Adipocyte (in vitro differentiated cells): ENCODE data around the gene SLC2A8.
A peak's percentile ranks its signal among the peaks of the same experiment; 100 is the strongest.

Experiments used
- DNase-seq: peaks from one replicate; pipeline ENCODE4 v3.0.0-alpha.2; 2015; ENCODE audit warnings: low read depth
- H3K27me3 ChIP-seq: replicated peaks from 2 replicates; pipeline ENCODE4 v1.7.0; 2013; ENCODE audit warnings: mild to moderate bottlenecking, low read length, moderate library complexity; ENCODE audit not compliant: control insufficient read depth, insufficient read depth
- H3K36me3 ChIP-seq: 2 replicates; pipeline ENCODE4 v1.7.0; 2013; ENCODE audit warnings: low read length, mild to moderate bottlenecking, moderate library complexity; ENCODE audit not compliant: control insufficient read depth, insufficient read depth, severe bottlenecking
- H3K4me1 ChIP-seq: 2 replicates; pipeline ENCODE4 v1.7.0; 2013; ENCODE audit warnings: mild to moderate bottlenecking, low read length, moderate library complexity; ENCODE audit not compliant: control insufficient read depth, insufficient read depth
- H3K4me3 ChIP-seq: 2 replicates; pipeline ENCODE4 v1.7.0; 2013; ENCODE audit warnings: mild to moderate bottlenecking, low read length, moderate library complexity
- H3K9ac ChIP-seq: 2 replicates; pipeline ENCODE4 v1.7.0; 2013; ENCODE audit warnings: mild to moderate bottlenecking, low read length, moderate library complexity
- H3K9me3 ChIP-seq: 2 replicates; pipeline ENCODE4 v1.7.0; 2013; ENCODE audit warnings: mild to moderate bottlenecking, low read length, moderate library complexity; ENCODE audit not compliant: control insufficient read depth

SLC2A8 gene

GRCh38 chr9:127423476-127423933 lies 26.5 kb downstream of the SLC2A8 start:
- H3K4me1 ChIP-seq = peaks cover 23% of the 10 kb centered on the region
- H3K9me3 ChIP-seq = no peaks in the 10 kb centered on the region
- H3K27me3 ChIP-seq = peaks cover 5% of the 10 kb centered on the region
- peaks cover 2% of the 10 kb centered on the region for H3K36me3 ChIP-seq
- H3K9ac ChIP-seq = peak overlapping the region; percentile 98
- DNase-seq = no peak
- H3K4me3 ChIP-seq = peak overlapping the region; percentile 97

- peak within 1 kb of the TSS; percentile 97 for H3K4me3 ChIP-seq
- H3K4me1 ChIP-seq = peaks cover 23% of the 10 kb centered on the region
- H3K9ac ChIP-seq = peak within 1 kb of the TSS; percentile 98
- H3K9me3 ChIP-seq = no peaks in the 10 kb centered on the region
- DNase-seq = peak; percentile 96
- peaks cover 8% of the 10 kb centered on the region for H3K36me3 ChIP-seq
- no peaks in the 10 kb centered on the region for H3K27me3 ChIP-seq
Observed at GRCh38 chr9:127423934-127424675, 27.1 kb downstream of the SLC2A8 start, which contains the start of gene ZNF79. ZNF79 (plus strand) TSS chr9:127424382; CDS start chr9:127424788, 406 bp downstream.

DNA sequence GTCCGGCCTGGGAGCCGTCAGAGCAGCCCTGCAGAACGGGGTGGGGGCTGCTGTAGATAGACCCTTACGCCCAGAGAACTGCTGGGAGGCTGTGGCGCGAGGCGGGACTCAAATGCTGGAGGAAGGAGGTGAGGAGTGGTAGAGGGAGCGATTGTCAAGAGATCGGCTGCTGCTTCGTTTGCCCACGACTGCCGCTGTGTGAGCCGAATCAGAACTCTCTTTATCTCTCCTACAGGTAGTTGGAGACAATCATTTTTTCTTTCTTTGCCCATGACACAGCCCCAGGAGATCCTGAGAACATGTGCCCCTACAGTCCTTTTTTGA lies 27.7 kb downstream of the SLC2A8 start:
- H3K4me1 ChIP-seq = peaks cover 23% of the 10 kb centered on the region
- H3K9me3 ChIP-seq = no peaks in the 10 kb centered on the region
- peak overlapping the region; percentile 98 for H3K9ac ChIP-seq
- no peaks in the 10 kb centered on the region for H3K27me3 ChIP-seq
- DNase-seq = no peak
- H3K4me3 ChIP-seq = peak overlapping the region; percentile 97
- H3K36me3 ChIP-seq = peaks cover 13% of the 10 kb centered on the region

GRCh38 chr9:127426756-127427155 lies 29.8 kb downstream of the SLC2A8 start:
- Histone ChIP-seq H3K36me3 (peaks cover 33% of the 10 kb centered on the region), H3K4me3 (no peak overlapping the region), H3K9me3 (no peaks in the 10 kb centered on the region), H3K27me3 (no peaks in the 10 kb centered on the region), H3K9ac (no peak overlapping the region), H3K4me1 (peaks cover 23% of the 10 kb centered on the region)
- DNase-seq = no peak

- DNase-seq = no peak
- H3K4me3 ChIP-seq = no peak overlapping the region
- peaks cover 39% of the 10 kb centered on the region for H3K36me3 ChIP-seq
- no peaks in the 10 kb centered on the region for H3K27me3 ChIP-seq
- H3K9ac ChIP-seq = no peak overlapping the region
- H3K4me1 ChIP-seq = peaks cover 14% of the 10 kb centered on the region
- no peaks in the 10 kb centered on the region for H3K9me3 ChIP-seq
Observed at GRCh38 chr9:127428348-127428747, 31.4 kb downstream of the SLC2A8 start.

DNA sequence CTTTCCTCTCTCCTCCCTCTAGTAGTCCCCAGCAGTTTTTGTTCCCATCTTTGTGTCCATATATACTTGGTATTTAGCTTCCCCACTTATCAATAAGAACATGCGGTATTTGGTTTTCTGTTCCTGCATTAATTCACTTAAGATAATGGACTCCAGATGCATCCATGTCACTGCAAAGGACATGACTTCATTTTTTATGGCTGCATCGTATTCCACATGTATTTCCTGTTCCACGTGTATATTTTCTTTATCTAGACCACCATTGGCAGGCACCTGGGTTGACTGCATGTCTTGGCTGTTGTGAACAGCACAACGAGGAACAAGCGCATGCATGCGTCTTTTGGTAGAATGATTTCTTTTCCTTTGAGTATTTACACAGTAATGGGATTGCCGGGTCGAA lies 33.4 kb downstream of the SLC2A8 start:
- Histone ChIP-seq H3K9me3 (no peaks in the 10 kb centered on the region), H3K4me1 (peaks cover 7% of the 10 kb centered on the region), H3K9ac (no peak overlapping the region), H3K4me3 (no peak overlapping the region), H3K27me3 (no peaks in the 10 kb centered on the region), H3K36me3 (peaks cover 59% of the 10 kb centered on the region)
- no peak for DNase-seq

- Histone ChIP-seq H3K36me3 (peaks cover 88% of the 10 kb centered on the region), H3K4me1 (no peaks in the 10 kb centered on the region)
Observed at GRCh38 chr9:127437497-127438264, 40.7 kb downstream of the SLC2A8 start.

GRCh38 chr9:127438394-127438793 lies 41.4 kb downstream of the SLC2A8 start:
- Histone ChIP-seq H3K9me3 (no peaks in the 10 kb centered on the region), H3K4me3 (no peak overlapping the region), H3K4me1 (no peaks in the 10 kb centered on the region), H3K9ac (no peak overlapping the region), H3K36me3 (peaks cover 86% of the 10 kb centered on the region), H3K27me3 (no peaks in the 10 kb centered on the region)
- no peak for DNase-seq

More at GRCh38 chr9:127437497-127438264, 40.7 kb downstream of the SLC2A8 start:
- Histone ChIP-seq H3K27me3 (no peaks in the 10 kb centered on the region), H3K9me3 (no peaks in the 10 kb centered on the region), H3K9ac (no peak overlapping the region), H3K4me3 (no peak overlapping the region)
- DNase-seq = no peak

- H3K27me3 ChIP-seq = no peaks in the 10 kb centered on the region
- H3K9ac ChIP-seq = no peak overlapping the region
- no peak for DNase-seq
- H3K4me3 ChIP-seq = no peak overlapping the region
- H3K4me1 ChIP-seq = peaks cover 18% of the 10 kb centered on the region
- peaks cover 83% of the 10 kb centered on the region for H3K36me3 ChIP-seq
- peaks cover 16% of the 10 kb centered on the region for H3K9me3 ChIP-seq
Observed at GRCh38 chr9:127444283-127444920, 47.4 kb downstream of the SLC2A8 start.

DNA sequence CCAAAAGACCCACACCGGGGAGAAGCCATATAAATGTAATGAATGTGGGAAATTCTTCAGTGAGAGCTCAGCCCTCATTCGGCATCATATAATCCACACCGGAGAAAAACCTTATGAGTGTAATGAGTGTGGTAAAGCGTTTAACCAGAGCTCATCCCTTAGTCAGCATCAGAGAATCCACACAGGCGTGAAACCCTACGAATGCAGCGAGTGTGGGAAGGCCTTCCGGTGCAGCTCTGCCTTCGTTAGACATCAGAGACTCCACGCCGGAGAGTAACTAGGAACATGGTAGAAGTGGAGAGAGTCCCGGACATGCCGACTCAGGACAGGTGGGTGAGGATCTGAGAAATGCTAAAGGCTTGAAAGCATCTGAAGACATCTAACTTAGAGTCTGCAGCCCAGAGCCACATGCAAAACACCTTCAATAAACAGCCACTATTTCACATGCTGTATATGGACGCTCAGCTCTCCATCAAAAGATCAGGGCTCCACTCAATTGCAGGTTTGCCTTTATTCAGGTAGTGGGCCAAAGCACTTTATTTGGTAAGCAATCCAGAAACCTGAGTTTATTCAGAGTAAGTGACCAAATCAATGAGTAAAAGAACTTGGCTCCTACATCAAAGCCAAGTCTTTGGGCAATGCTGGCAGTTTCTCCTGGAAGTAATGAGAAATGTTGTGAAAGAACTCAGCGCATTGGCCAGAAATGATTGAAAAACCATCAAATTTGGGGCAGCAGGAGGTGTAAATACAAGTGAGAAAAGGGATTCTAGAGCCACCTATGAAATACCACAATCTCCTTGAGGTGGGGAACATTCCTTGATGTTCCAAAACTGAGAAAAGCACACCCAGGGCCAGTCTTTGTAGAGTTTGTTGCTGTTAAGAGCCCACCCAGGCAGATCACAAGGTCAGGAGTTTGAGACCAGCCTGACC lies 48.2 kb downstream of the SLC2A8 start:
- no peak overlapping the region for H3K9ac ChIP-seq
- H3K27me3 ChIP-seq = no peaks in the 10 kb centered on the region
- H3K36me3 ChIP-seq = peaks cover 84% of the 10 kb centered on the region
- peaks cover 16% of the 10 kb centered on the region for H3K9me3 ChIP-seq
- peak; percentile 19 for DNase-seq
- H3K4me3 ChIP-seq = no peak overlapping the region
- H3K4me1 ChIP-seq = peaks cover 25% of the 10 kb centered on the region
